IPS-NIHi11 (cell line): ENCODE measurements around the gene SUGCT.

Experiments
- DNase-seq: peaks from one replicate; pipeline ENCODE4 v3.0.0; 2012; ENCODE audit warnings: mixed read lengths, low spot score

Gene SUGCT

DNA sequence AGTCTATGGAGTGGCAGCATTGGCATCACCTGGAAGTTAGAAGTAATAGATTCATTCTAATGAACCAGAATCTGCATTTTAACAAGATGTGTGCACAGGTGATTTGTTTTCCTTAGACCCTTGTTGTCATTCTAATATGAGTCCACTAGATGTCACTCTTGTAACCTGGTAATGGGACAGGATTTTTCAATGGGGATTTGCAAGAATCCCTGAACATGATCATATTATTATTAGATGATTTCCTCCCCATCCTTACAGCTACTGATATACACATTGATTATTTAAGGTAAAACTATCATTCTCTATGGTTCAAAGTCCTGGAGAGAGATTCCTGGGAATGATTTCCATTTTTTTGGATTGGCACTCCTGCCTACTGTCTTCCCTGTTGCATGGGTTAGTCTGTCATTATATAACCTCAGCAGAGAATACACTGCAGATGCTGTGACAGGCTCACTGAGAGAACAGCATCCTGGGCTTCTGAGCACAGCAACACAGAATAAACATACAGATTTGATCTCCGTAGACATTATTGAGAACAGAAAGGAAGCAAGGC, 194.9 kb downstream of the SUGCT start:
- peak; percentile 64 for DNase-seq

DNA sequence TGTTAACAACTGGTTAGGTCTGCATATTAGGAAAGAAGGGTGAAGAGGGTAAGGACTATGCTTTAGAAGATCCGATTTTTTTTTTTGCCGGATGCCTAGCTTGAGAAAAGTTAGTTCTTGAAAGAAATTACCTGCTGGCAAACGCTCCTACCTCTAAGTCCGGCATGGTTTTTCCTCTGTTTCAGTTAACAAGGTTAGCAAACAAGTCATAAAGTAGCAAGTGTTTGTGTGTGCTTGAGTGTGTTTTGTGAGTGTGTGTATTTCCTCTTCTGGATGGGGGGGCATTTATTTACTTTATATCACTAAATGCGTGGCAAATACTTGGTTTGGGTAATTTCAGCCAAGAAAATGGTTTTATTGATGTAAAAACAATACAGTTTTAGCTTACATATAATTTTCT, 195.6 kb downstream of the SUGCT start:
- no peak for DNase-seq

DNA sequence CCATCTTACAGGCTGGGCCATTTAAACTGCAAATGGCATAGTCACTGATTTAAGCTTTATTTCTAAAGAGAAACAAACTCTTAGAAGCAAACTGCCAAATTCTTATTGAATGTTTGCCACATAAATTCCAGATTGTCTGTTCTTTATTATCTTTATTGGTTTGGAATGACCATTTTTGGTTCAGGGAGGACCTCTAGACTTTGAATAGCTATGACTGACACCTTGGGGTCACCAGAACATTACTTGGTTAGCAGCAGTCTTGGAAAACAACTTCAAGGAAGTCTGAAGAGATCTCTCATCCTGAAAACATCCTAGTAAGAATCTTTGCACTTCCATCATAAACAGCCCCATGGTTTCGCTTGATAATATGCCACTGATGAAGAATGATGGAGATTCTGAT, 197.1 kb downstream of the SUGCT start:
- DNase-seq: no peak

DNA sequence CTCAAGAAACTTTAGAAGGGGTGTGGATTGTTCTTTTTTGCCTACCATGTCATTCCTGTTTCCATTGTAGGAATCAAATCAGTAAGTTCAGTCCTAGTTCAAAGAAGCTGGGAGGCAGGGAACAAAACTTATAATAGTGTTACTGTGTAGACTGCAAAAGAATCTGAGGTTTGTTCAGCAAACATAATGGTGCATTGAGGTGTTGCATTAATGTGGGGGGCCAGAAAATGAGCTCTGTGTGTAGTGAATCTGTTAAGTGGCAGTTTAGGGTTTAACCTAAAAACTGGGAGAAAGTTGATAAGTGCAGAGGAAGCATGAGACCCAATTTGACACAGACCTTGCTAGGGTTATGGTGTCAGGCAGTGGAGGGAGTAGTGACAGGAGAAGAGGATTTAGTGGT, 197.7 kb downstream of the SUGCT start:
- DNase-seq: no peak

GRCh38 chr7:40341836-40342235, 207.0 kb downstream of the SUGCT start:
- DNase-seq: no peak

DNA sequence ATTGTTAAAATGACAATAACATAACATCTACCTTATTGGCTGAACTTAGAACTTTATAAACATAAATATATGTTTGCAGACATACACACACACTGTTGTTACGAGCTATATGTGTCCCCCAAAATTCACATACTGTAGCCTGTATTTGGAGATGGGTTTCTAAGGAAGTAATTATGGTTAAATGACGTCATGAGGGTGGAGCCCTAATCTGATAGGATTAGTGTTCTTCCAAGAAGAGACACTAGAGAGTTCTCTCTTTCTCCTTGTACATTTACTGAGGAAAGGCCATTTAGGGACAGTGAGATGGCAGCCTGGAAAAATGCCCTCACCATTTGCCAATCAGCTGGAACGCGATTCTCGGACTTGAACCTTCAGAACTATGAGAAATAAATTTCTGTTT, 211.7 kb downstream of the SUGCT start:
- DNase-seq: no peak

GRCh38 chr7:40348126-40348728, 213.4 kb downstream of the SUGCT start:
- no peak for DNase-seq

- no peak for DNase-seq
Measured at GRCh38 chr7:40350100-40350499, 215.3 kb downstream of the SUGCT start.

- DNase-seq: no peak
Measured at GRCh38 chr7:40354711-40355110, 219.9 kb downstream of the SUGCT start.

DNA sequence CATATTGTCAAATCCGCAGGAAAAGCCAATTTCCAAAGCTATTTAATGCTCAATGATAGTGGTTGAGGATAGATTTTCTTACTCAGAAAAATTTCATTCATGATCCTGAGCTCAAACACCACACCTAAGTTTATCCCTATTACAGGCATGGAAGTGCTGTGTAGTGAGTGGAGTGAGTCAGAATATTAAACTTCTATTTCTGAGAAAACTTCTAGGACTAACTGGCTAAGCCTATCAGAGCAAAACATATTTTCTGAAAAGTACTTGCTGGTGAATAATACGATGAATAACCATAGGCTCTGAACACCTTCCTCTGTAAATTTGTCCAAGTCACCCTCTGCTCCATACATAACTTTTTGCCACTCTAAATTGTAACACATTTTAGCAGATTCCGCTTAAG, 221.5 kb downstream of the SUGCT start:
- DNase-seq: no peak

GRCh38 chr7:40356871-40357709, 222.3 kb downstream of the SUGCT start:
- no peak for DNase-seq

DNA sequence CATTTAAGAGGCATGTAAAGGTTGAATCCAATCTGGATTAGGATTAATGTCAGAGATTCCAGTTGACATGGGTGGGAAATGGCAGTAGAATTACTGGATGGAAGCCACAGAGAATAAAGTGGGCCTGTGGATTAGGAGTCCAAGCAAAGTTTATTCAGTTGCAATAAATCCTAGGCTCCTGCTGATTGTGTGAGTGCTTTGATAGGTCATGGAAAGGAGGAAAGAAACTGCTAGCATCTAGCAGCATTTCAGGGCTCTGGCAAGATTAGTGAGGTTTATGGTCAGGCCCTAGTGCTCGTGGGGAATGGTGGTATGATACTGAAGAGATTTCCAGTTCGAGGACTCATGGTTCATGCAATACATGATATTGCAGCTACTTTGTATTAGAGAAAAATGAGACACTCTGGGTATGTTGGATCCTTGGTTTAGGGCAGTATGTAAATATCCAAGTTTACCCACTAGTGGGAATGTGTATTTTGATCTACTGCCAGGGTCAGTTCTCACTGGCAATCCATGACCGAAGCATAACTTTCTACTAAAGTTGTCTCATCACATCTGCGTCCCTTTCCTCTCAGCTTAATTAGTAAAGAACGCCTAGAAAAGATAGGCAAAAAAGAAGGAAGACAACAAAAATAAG, 235.0 kb downstream of the SUGCT start:
- no peak for DNase-seq

DNA sequence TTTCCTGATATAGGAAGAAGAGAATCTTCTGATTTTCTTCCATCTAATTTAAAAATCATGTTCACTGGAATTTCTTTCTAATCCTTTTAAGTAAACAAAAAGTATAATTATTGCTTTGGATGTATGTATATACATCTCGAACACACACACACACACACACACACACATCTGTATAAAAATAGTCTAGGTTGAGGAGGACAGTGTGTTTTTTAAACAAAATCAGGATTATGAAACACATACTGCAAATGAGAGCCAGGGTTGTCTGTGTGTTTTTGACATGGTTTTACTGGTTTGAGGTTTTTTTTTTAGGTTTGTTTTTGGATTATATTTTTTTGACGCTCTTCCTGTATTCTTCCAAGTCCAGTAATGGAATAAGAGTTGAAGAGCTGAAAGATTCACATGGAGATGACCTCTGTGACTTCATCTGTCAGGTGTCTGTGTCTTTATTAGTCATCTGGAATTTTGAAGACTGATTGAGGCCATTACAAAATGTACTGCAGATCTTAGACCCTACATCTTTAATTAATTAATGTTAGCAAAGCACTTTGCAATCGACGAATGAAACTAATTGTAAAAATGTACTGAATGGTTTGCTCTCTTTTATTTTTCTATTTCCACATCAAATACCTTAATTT, 237.1 kb downstream of the SUGCT start:
- DNase-seq: no peak

- DNase-seq: no peak
Measured at GRCh38 chr7:40374575-40374974, 239.8 kb downstream of the SUGCT start.

DNA sequence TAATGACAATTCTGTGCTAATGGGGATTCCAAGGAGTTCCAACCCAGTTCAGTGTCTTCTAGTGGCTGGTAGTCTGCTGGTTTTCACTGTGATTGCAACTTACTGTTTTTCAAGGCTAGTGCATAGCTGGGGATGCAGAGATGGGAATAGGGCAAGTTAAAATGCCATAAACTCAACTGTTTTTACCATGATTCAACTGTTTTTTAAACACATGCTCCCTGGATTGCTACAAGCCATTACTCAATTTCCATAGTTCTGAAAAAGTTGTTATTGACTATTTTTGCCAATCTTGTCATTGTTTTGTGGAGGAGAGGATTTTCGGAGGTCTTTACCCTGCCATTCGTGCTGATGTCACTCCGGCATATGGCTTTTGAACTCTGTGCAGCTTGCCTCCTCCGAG, 245.3 kb downstream of the SUGCT start:
- DNase-seq: no peak

DNA sequence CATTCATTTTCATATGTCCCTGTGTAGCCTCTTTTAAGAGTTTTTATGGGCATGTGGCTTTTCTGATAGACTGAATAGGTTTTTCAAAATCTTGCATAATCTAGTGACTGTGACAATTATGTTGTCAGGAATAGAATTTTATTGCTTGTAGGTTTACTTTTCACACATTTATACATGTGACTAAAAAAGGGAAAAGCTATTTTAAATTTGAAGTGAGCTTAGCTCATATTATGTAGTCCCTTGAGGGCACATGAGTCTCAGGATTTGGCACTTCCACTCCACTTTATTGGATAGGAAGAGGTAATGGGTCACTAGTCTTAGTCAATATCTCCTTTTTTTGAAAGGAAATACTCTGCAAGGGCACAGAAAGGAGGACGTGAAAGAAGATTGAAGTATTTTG, 247.3 kb downstream of the SUGCT start:
- DNase-seq: no peak

DNA sequence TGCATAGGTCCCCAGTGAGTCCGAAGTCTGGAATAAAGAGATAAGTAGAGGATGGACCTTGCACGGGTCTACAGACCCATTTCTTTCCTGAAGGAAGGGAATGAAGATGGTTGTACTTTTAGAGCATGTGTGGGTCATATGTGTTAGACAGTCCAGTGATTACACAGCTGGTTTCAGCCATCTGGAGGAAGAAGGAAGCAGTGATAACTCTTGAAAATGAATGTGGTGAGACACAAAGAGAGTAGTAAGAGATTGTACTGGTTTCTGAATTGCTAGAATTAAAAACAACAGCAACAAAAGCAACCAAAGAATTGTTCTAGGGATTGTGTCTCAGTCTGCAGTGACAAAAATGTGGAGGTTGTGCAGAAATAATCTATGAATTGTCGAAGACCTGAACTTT, 258.9 kb downstream of the SUGCT start:
- no peak for DNase-seq

DNA sequence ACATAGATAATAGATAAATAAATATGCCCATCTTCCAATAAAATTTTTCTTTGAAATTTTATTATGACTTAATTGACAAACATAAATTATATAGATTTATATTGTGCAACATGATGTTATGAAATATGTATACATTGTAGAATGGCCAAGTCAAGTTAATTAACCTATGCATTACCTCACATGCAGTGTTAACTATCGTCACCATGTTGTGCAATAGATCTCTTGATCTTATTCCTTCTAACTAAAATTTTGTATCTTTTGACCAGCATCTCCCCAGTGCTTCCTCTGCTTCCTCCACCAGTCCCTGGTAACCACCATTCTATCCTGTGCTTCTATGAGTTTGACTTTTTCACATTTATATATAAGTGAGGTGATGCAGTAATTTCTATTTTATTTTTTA, 259.6 kb downstream of the SUGCT start:
- no peak for DNase-seq

- no peak for DNase-seq
Measured at GRCh38 chr7:40400525-40400924, 265.7 kb downstream of the SUGCT start.

- DNase-seq: no peak
Measured at GRCh38 chr7:40401406-40401805, 266.6 kb downstream of the SUGCT start.

DNA sequence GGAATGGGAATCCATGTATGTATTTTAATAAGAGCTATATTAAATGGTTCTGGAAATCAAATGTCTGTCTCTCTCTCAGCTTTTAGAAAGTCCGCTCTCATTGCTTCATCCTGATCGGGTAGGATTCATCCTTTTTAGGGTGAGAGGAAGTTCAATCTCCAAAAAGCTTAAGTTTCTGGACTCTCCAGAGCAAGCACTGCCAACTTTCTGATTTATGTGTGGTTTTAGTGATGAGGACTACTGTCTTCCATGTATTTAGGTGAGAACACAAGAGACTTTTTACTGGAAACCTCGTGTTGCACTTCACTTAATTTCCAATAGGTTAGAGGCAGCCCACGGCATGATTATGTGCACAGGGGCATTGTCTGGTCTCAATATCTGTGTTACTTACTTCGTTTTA, 267.9 kb downstream of the SUGCT start:
- DNase-seq: no peak

DNA sequence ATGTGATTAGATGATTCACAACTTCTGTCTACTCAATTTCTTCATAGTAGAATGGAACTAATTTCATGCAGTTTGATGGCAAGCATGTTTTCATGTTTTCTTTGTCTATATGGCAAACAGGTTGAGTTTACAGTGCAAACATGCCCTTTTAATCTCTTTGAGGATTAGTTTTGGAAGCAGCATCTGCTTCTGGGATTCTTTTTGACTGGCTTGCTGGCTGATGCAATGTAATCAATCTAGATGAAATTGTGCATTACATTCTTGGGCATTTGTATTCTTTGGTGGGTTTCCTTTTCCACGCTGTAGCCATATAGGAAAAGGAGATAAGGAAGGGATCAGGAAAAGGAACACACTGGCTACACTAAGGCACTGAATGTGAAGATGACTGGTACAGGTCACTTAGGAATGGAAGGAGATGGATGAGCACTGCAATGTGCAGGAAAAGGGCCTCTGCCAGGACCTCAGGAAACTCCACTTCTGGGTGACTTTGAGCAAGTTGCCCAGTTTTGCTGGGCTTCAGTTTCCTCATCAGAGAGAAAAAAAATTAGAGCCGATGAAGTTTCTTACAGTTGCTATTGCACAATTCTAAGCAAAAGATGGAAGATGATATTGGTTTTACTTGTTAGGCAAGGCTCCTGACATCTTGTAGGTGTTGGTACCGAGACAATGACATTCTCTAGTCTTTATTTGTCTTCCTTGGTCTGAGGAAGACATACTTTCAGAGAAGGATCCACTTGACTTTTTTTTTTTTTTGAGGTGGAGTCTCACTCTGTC, 269.1 kb downstream of the SUGCT start:
- DNase-seq: no peak
